GM19043 (cell line): ENCODE results near the gene CBX2.

Experiments used
- ATAC-seq: cut with Tn5 transposase; IDR thresholded peaks from one replicate; pipeline ENCODE4 v1.9.1; 2021; ENCODE audit warnings: low read depth; ENCODE audit not compliant: unreplicated experiment

CBX2 gene

GRCh38 chr17:79836510-79836971 lies 58.6 kb downstream of the CBX2 start:
- ATAC-seq = no peak

DNA sequence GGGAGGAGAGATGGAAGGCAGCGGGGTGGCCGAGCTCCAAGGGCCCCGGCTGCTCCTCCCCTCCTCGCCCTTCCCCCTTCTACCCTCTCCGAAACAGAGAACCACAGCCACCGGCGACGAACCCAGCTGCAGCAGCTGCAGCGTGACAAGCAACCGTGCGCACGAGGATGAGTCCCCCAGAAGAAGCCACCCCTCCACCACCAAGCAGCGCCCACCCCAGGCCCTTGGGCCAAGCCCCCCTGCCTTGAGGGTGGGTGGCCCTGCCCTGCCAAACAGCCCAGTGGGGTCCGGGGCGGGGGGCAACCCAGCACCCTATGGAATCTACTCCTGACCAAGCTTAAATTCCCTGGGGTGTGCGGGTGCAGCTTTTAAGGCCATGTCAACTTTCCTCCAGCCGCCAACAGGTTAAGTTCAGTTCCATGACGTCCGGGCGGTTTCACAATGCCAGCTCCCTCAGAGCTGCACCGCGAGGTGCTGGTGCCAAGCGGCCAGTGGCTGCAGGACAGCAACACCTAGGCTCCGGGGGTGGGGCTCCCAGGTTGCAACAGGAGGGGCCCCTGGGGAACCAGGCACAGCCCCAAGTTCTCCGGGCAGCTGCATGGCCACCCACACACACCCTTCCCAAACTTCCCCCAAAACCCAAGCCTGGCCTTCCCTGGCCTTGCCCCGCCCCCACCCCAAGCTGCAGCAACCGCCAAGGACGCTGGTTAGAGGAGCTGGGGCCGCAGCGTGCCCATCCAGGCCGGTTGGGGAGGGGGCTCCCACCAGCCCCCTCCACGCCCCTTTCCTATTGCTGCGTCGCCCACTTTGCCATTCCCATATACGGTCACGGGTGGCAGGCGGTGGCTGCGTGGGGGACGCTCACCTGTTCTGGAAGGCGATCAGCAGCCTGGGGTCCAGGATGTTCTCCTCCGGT lies 59.3 kb downstream of the CBX2 start:
- ATAC-seq = no peak
